Esophagus squamous epithelium (tissue), 4 donors: Measurements from ENCODE around the gene GAB4.

Experiments
- CTCF ChIP-seq, 6 experiments: fragments of 450-650 bp in 4 of 6; fragments of 200-600 bp in 2 of 6; sonication (generic) in 2 of 6; IDR thresholded peaks; one replicate each; pipeline ENCODE4 v1.5.1; 2016 to 2019; ENCODE audit warnings: antibody characterized with exemption in 6 of 6, mild to moderate bottlenecking in 4 of 6, moderate library complexity in 4 of 6
- POLR2A ChIP-seq, 4 donors: fragments of 450-650 bp; IDR thresholded peaks; one replicate each; pipeline ENCODE4 v1.6.1; 2017; ENCODE audit warnings: antibody characterized with exemption in 4 of 4, mild to moderate bottlenecking in 4 of 4, moderate library complexity in 3 of 4

- TF ChIP-seq CTCF (IDR thresholded peaks at IDR 0.05) (no peak), POLR2A (IDR thresholded peaks at IDR 0.05) (no peak)
These were observed 54.0 kb downstream of the GAB4 start for GRCh38 chr22:16954060-16954403.
